ENCODE measurements around the gene CBR3. TPM values are rescaled to one million over a fixed set of nuclear protein-coding genes. Genes with fewer than 3 reads are reported as not detected.
"Not testable (repeated sequence)": the region's sequence is repeated elsewhere in the genome, so short reads cannot be mapped to it uniquely, and the experiment has no call there.

The CBR3 gene
- total RNA-seq, 1 donor from 2014 or later, result 14.9 TPM

- DNase-seq (ENCODE audit: low spot score), result no peak
Measured at GRCh38 chr21:36117286-36117741, 17.6 kb upstream of the CBR3 start.

GRCh38 chr21:36120304-36120888, 14.5 kb upstream of the CBR3 start:
- no peak for DNase-seq (ENCODE audit: low spot score)

GRCh38 chr21:36122977-36123376, 11.9 kb upstream of the CBR3 start:
- DNase-seq (ENCODE audit: low spot score), result no peak

GRCh38 chr21:36124395-36124794, 10.5 kb upstream of the CBR3 start:
- no peak for DNase-seq (ENCODE audit: low spot score)

GRCh38 chr21:36125512-36126207, 9.2 kb upstream of the CBR3 start:
- DNase-seq (ENCODE audit: low spot score), result no peak

GRCh38 chr21:36126208-36126565, 8.7 kb upstream of the CBR3 start:
- DNase-seq (ENCODE audit: low spot score), result no peak

GRCh38 chr21:36126621-36127110, 8.2 kb upstream of the CBR3 start:
- no peak for DNase-seq (ENCODE audit: low spot score)

GRCh38 chr21:36127250-36127904, 7.5 kb upstream of the CBR3 start:
- no peak for DNase-seq (ENCODE audit: low spot score)

- DNase-seq (ENCODE audit: low spot score), result no peak
Measured at GRCh38 chr21:36127977-36128376, 6.9 kb upstream of the CBR3 start.

- no peak for DNase-seq (ENCODE audit: low spot score)
Measured at GRCh38 chr21:36129219-36129618, 5.7 kb upstream of the CBR3 start.

- not testable (repeated sequence) for DNase-seq (ENCODE audit: low spot score)
Measured at GRCh38 chr21:36130414-36130762, 4.5 kb upstream of the CBR3 start.

GRCh38 chr21:36130839-36131238, 4.0 kb upstream of the CBR3 start:
- not testable (repeated sequence) for DNase-seq (ENCODE audit: low spot score)

GRCh38 chr21:36132696-36133095, 2.2 kb upstream of the CBR3 start:
- no peak for DNase-seq (ENCODE audit: low spot score)

GRCh38 chr21:36135391-36136102, 668 bp downstream of the CBR3 start:
- no peak for DNase-seq (ENCODE audit: low spot score)

GRCh38 chr21:36139791-36140190, 4.9 kb downstream of the CBR3 start:
- DNase-seq (ENCODE audit: low spot score), result not testable (repeated sequence)

GRCh38 chr21:36141513-36141925, 6.6 kb downstream of the CBR3 start:
- no peak for DNase-seq (ENCODE audit: low spot score)

GRCh38 chr21:36144233-36144632, 9.4 kb downstream of the CBR3 start:
- DNase-seq (ENCODE audit: low spot score), result not testable (repeated sequence)

GRCh38 chr21:36145259-36145658, 10.4 kb downstream of the CBR3 start:
- no peak for DNase-seq (ENCODE audit: low spot score)

- DNase-seq (ENCODE audit: low spot score), result no peak
Measured at GRCh38 chr21:36147911-36148310, 13.0 kb downstream of the CBR3 start.

GRCh38 chr21:36148886-36149285, 14.0 kb downstream of the CBR3 start:
- no peak for DNase-seq (ENCODE audit: low spot score)

GRCh38 chr21:36149788-36150711, 15.2 kb downstream of the CBR3 start:
- DNase-seq (ENCODE audit: low spot score), result no peak
